HL-60 (cell line): Measurements from ENCODE around the gene FXN.

Source experiments
- TF ChIP-seq, protein P1 (sequence below): IDR thresholded peaks from one replicate; pipeline ENCODE4 v1.5.1; 2011; ENCODE audit warnings: low read length, control low read depth, inconsistent platforms; ENCODE audit not compliant: insufficient read depth
- TF ChIP-seq, protein P2 (sequence below): IDR thresholded peaks from 2 replicates; pipeline ENCODE4 v1.6.1; 2012; ENCODE audit warnings: low read depth; ENCODE audit not compliant: insufficient replicate concordance

GRCh38 chr9:69122549-69123141, 87.1 kb downstream of the FXN start:
- TF ChIP-seq, protein P1, sequence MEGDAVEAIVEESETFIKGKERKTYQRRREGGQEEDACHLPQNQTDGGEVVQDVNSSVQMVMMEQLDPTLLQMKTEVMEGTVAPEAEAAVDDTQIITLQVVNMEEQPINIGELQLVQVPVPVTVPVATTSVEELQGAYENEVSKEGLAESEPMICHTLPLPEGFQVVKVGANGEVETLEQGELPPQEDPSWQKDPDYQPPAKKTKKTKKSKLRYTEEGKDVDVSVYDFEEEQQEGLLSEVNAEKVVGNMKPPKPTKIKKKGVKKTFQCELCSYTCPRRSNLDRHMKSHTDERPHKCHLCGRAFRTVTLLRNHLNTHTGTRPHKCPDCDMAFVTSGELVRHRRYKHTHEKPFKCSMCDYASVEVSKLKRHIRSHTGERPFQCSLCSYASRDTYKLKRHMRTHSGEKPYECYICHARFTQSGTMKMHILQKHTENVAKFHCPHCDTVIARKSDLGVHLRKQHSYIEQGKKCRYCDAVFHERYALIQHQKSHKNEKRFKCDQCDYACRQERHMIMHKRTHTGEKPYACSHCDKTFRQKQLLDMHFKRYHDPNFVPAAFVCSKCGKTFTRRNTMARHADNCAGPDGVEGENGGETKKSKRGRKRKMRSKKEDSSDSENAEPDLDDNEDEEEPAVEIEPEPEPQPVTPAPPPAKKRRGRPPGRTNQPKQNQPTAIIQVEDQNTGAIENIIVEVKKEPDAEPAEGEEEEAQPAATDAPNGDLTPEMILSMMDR = no peak
- TF ChIP-seq, protein P2, sequence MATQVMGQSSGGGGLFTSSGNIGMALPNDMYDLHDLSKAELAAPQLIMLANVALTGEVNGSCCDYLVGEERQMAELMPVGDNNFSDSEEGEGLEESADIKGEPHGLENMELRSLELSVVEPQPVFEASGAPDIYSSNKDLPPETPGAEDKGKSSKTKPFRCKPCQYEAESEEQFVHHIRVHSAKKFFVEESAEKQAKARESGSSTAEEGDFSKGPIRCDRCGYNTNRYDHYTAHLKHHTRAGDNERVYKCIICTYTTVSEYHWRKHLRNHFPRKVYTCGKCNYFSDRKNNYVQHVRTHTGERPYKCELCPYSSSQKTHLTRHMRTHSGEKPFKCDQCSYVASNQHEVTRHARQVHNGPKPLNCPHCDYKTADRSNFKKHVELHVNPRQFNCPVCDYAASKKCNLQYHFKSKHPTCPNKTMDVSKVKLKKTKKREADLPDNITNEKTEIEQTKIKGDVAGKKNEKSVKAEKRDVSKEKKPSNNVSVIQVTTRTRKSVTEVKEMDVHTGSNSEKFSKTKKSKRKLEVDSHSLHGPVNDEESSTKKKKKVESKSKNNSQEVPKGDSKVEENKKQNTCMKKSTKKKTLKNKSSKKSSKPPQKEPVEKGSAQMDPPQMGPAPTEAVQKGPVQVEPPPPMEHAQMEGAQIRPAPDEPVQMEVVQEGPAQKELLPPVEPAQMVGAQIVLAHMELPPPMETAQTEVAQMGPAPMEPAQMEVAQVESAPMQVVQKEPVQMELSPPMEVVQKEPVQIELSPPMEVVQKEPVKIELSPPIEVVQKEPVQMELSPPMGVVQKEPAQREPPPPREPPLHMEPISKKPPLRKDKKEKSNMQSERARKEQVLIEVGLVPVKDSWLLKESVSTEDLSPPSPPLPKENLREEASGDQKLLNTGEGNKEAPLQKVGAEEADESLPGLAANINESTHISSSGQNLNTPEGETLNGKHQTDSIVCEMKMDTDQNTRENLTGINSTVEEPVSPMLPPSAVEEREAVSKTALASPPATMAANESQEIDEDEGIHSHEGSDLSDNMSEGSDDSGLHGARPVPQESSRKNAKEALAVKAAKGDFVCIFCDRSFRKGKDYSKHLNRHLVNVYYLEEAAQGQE = no peak
